GM21367 (cell line): Measurements from ENCODE around the gene COL23A1.

Experiments
- ATAC-seq: cut with Tn5 transposase; IDR thresholded peaks from one replicate; pipeline ENCODE4 v1.9.1; 2021; ENCODE audit not compliant: unreplicated experiment

Gene COL23A1

DNA sequence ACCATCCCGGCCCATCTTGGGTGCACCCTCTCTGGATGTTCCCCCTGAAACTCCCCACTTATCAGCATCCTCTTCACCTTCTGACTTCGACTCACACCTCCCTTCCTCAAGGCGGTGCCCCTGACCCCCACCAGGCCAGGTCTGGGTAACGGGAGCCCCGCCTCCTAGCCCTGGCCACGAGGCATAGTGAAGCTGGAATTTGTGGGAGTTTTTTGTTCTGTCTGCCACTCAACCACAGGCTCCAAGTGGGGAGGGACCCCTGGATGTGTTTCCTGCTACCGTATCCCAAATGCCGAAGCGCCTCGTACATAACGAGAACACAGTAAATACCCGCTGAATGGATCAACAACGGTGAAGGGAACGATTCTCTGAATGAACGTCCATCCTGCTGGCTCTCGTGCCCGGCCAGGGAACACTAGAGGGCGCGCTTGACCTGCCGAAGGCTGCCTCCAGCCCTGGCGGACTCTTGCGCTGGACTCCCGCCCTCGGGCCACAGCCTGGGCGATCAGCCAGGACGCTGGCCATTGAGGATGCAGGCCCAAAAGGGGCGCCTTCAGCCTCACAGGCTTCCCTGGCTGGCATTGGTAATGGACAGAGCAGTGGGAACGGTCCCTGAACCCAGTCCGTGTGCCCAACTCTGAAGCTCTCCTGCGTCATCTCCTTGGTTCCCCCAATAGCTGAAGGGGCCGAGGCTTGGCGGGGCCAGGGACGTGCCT lies 310.3 kb downstream of the COL23A1 start:
- ATAC-seq, result peak; percentile 53

DNA sequence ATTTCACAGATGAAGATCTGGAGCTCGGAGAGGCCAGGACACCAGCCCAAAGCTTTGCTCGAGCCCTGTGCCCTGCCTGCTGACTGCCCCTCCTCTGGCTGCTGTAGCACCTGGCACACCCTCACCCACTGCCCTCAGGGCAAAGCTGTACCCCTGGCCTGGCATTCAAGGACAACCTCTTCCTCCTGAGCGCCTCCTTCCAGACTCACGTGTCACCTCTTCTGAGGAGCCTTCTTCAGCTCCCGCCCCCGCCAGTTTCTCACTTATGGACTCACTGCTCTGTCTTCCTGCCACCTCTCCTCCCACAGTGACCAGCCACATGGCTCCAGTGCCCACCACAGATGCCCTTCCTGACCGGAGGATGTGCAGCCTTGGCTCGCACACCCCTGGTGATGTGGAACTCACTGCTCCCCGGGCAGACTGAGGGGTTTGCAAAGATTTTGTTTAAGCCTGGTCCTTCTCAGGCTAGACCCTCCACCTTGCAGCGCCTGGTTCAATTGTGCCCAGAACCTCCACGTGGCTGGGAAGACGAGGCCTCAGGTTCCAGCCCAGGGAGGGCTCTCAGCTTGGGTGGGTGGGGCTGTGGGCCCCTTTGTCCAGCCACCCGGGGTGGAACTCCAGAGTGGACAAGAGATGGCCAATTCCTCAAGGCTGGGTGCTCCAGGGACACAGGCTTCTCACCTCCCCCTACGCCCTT lies 311.0 kb downstream of the COL23A1 start:
- no peak for ATAC-seq

DNA sequence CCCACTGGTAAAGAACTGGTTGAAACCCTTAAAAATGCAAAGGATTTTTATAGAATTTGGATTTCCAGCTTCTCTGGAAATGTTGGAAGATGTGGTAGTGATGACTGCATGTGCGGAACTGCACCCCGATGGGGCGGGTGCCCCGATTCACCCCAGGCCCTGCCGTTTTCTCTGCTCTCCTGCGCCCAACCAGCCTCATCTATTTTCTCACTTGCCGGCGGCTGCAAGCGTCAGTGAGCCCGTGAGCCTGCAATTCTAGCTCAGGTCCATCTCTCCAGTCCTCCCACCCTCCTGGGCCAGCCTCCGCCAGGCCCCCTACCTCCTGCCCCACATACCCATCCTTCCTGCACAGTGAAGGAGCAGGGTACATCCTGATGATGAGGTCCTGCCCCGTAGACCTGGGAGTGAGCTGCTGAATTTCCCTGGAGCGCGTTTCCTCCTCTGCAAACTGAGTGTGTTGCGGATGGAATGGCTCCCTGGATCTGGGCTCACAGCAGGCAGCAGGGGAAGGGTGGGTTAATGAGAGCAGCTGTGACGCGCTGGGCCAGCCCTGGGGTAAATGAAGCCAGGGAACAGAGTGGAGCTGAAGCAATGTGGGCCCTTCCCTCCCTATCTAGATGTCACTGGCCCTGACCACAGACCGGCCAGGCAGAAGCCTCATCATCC lies 311.7 kb downstream of the COL23A1 start:
- ATAC-seq, result no peak

DNA sequence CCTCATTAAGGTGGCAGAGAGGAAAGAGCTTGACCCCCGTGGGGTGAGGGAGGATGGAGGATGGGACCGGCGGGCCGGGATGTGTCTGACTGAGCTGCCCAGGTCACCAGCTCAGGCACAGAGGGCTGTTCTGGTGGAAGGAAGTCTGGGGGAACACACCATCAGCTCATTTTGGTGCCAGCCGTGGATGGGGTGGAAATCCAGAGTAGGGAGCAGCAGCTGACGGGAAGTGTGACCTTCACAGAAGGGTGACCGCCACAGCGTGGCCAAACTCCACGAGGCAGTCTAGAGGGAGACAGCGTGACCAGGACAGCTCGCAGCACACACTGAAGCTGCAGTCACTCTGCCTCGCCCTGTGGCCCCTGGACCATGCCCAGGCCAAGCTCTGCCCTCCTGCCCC lies 312.3 kb downstream of the COL23A1 start:
- no peak for ATAC-seq

DNA sequence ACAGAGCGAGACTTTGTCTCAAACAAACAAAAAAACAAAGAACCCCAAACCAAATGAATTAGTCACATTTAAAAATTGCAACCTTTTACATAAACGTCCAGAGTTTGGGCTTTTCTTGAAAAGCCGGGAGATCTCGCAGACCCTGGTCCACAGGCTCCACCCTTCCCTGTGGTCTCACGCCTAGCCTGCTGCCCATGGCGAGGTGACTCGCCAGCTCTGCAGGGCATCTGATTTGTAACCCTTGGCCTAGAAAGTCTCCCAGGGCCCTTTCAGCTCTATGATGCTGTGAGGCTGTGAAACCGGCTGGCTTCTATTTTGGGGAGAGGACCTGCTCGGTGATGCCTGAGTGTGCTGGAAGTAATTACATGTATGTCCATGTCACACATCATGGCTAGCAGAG lies 312.8 kb downstream of the COL23A1 start:
- no peak for ATAC-seq

DNA sequence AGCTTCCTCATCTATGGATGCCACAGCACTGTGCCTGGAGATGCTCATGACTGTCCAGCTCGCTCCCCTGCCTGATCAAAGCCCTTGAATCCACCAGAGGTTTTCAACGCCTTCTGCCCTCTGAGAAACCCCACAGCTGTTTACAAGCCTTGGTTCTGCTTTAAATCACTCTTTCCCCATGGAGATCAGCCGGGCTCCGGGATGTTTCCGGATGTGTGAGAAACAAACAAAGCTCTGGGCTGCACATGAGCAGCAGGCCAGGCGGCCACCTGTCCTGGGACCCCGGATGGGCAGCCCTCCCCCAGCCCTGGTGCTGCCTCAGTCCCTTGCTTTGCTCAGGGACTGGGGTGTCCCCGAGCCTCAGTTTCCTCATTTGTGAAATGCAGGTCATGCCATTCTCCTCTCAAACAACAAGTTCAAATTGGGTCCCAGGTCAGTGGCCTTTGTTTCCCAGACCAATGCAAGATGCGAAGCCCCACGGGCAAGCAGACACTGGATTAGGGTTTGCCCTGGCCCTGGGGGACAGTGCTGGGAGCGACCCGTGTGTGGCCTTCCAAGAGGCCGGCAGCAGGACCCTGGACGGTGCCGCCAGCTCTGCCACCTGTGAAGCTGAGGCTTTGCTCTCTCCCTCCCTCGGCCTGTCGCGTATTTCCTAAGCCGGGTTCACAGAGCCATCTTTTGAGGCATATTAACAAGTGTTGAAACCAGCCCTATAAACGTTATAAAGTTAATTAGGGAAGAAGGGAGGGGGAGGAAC lies 315.2 kb downstream of the COL23A1 start:
- ATAC-seq, result no peak

DNA sequence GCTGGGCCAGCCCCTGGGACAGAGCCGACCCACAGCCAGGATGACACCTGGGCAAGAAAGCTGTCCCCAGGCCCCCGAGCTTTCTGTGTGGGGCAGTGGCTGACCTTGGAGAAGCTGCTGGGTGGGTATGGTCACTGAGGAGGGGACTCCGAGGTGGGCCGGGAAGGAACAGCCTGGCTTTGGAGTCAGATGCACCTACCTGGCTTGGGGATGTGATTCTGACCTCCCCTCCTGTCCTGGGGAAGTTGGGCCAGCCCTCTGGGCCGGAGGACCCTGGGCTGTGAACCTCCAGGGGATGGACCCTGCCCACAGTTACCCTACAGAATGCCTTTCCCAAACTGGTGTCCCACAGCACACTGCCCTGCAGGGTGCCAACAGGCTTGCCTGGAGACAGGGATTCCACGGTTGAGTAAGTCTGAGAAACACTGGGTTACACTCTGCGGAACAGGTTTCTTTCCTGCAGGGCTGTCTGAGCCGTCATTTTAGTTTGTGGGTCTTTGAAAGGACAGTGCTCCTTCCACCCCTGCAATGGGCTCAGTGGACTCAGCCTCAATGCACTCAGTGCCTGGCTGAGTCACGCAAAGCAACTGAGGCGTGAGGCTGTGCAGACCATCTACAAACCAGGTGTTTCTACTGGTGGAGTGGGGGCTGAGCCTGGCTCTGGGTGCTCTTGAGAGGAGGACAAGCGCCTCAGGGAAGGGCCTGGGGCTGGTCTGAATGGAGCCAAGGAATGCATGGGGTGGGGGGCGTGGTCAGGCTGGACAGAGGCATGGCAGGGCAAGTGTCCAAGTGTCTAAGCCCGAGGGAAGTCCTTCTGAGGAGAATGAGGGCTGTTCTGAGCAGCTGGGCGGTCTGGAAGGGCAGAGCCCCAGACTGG lies 316.3 kb downstream of the COL23A1 start:
- no peak for ATAC-seq

DNA sequence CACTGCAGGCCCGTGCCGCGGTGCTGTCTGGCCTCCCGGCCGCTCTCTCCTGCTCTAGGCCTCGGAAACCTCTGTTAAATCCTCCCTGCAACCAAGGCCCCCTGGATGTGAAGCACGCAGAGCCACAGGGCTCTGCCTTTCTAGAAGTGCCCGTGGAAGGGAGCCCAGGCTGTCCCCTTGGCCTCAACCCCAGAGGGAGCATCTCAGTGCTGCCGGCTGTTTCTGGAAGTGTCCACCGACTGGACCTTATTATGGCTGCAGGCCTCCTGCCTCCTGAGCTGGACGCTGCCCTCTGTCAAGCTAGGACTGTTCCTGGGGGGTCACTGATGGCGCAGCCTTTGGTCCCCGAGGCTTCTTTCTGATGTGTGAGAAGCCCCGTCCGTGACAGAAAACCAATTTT lies 317.2 kb downstream of the COL23A1 start:
- no peak for ATAC-seq

DNA sequence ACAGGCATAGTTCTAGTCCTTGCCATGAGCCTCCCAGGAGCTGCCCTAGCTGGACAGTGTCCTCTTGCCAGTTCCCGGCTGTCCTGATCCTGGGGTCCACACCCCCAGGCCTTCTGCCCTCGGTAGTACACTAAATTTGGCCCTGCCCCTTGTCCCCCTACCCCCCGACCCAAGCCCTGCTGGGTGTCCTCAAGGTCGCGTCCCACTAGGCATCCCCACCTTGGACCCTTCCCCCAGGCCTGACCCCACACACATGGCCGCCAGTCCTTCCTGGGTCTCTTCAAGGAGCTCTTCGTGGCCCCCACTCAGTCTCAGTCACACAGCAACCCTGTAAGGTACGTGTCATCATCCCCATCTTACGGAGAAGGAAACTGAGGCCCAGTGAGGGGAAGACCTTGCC lies 317.6 kb downstream of the COL23A1 start:
- ATAC-seq, result no peak

DNA sequence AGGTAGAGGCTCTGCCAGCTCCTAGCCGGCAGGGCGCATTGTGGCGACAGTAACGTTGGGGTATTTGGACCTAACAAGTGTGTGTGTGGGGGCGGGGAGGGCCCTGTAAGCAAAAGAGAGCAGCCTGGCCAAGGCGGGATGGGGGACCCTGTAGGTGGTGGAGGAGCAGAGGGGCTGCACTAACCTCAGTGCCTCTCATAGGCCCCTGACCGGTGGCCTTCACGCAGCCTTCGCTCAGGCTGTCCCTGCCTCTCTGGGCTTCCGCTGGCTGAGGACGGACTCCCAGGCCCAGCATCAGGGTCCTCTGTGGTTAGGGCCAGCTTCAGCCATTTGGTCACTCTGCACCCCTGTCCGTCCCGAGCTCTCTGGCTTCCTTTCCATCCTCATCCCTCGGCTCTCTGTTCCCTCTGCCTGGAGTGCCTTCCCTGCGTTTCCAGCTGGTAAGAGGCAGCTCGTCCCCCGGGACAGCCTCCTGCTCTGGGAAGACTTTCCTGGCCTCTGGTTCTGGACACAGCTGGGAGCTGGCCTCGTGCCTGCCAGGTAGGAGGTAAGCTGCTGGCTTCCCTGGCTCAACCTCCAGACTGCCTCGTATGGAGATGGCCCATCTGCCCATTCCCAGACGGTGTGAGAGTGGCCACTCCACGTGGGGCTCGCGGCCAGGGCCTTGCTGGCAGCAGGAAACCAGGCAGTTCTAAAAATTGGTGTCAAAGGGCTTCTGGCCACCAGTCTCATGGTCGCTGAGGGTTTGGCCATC lies 318.3 kb downstream of the COL23A1 start:
- no peak for ATAC-seq

DNA sequence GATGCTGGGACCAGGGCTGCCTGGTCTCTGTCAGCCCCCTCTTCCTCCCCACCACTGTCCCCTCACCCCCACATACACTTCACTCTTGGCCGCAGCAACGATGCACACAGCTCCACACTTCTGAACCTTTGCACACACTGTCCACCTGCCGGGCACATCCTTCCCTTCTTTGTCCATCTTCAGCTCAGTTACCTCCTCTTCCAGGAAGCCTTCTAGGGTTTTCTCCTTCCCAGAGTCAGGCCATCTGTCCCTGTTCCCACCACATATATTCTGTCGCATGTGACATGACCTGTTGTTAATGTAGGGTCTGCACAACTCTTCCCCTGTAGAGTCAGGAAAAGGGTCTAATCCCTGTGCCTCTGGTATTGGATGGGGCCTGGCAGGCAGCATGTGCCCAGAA lies 319.0 kb downstream of the COL23A1 start:
- ATAC-seq, result no peak

DNA sequence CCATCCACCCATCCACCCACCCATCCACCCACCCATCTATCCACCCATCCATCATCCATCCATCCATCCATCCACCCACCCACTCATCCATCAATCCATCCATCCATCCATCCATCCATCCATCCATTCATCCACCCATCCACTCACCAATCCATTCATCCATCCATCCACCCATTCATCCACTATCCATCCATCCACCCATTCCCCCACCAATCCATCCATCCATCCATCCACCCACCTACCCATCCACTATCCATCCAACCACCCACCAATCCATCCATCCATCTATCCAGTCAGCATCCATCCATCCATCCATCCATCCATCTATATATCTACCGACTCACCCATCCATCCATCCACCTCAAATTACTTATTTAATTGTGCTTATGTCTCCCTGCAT lies 320.7 kb downstream of the COL23A1 start:
- ATAC-seq, result no peak

DNA sequence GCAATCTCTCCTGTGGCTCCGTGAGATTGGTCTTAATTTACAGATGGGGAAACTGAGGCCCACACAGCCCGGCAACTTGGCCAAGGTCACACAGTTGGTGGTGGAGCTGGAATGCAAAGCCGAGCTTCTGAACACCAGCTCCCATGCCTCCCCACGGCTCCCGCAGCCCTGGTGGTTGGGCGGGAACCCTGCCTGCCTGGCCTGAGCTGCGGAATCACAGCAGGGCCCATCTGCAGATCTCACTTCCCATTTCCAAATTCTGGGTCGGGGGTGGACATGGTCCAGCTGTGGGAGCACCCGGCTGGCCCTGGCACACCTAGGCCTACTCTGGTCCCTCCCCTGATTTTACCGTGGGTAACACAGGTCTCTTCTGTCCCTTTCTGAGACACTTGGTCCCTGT lies 322.3 kb downstream of the COL23A1 start:
- ATAC-seq, result no peak

DNA sequence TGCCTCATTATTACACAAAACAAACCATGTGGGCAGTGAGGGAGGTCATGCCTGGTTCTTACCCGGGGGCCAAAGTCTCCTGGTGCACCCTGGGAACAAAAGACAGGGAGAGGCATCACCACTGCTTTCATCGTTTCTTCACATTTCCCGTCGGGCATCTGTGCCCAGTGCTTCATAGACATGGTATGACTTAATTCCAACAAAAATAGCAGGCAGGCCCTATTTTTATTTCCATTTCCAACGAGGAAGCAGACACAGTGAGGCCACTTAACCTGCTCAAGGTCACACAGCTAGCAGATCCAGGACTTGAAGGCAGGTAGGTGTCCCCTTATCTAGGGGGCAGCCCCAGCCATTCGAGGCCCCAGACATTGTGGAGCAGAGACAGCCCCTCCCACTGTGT lies 322.9 kb downstream of the COL23A1 start:
- no peak for ATAC-seq

DNA sequence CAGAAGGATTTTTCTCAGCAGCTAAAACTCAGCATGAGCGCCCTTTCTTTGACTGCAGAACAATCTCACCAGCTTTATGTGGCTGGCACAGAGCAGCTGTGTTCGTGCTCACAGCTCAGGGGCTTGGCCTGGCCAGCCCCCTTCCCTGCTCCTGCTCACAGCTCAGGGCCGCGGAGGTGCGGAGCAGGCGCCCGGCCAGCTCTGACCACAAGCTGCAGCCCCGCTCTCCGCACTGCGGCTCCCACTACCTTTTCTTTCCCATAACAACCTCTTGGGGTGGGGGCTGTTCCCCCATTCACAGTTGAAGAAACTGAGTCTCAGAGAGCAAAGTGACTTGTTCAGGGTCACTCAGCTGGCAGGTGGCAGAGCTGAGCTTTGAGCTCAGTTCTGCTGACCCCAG lies 323.6 kb downstream of the COL23A1 start:
- ATAC-seq, result no peak

DNA sequence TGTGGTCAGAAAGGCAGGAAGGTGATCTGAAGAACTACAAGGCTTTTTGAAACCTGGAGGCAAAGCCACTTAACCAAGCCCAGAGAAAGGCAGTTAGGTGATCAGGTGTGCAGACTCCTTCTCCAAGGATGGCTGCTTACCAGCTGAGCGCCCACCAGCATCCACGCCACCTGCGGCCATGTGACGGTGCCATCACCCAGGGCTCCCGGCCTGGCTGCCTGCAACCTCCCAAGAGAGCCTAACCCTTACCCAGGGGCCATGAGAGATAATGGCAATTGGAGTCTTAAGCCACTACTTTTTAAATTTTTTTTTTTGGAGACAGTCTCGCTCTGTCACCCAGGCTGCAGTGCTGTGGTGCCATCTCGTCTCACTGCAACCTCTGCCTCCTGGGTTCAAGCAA lies 324.4 kb downstream of the COL23A1 start:
- no peak for ATAC-seq

DNA sequence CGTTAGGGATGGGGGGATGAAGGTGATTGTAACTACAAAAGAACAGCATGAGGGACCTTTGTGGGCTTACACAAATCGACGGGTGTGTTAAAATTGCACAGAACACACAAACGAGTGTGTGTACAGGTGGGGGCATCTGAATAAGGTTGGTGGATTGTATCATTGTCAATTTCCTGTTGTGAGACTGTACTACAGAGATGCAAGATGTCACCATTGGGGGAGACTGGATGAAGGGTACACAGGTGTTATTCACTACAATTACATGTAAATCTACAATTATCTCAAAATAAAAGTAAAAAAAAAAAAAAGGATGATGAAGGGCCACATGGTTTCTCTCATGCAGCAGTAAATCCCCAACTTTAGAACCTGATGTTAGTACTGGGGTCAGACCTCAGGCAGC lies 326.1 kb downstream of the COL23A1 start:
- no peak for ATAC-seq

DNA sequence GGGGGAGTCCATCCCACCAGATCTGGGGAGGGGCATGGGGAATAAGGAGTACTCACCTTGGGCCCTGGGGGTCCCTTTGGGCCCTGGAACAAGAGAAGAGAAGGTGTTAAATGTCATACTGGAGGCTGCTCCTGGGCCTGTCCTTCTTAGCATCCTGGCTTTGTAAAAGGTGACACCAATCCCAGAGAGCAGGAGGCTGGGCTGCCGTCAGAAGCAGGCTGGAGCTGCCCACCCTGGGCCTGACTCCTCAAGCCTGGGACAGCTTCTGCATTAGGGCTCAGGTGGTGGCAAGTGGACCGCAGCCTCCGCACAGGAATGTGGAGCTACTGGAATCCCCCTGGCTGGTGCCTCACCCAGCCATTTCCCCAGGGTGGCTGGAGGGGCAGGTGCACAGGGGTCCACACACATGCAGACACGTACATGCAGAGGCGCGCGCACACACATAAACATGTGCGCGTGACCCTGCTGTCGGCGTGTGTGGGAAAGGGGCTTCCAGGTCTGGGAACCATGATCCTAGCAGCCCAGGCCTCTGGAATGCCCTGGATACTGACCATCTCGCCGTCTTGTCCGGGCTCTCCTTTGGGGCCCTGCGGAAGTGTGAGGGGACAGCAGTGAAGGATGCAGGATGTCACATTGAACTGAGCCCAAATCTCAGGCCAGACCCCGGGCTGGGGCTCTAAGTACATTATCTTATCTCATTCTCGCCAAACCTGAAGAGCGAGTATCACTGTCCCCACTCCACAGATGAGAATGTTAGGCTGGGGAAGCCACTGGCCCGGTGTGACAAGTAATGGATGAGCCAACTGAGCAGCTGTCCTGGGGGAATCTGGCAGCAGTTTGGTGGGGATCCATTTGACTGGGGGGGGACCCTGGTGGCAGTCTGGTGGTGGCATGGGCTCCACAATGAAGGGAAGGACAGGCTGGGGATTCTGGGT lies 328.3 kb downstream of the COL23A1 start:
- no peak for ATAC-seq
